A549 treated with CORT108297 at 1 μM for 4 hours (cell line): ENCODE results near the gene AP3D1. TPM values are rescaled to one million over a fixed set of nuclear protein-coding genes. Genes with fewer than 3 reads are reported as not detected.

Source experiments
- total RNA-seq: library from RNA; stranded (reverse); fragments of 200-300 nt; extraction: Qiagen RNA extraction; gene quantifications from 5 replicates; pipeline ENCODE4 v1.2.3, GENCODE V29; 2022

The AP3D1 gene
- total RNA-seq, result 68.0 to 83.8 TPM (median 81.2 TPM) in 5 replicates

DNA sequence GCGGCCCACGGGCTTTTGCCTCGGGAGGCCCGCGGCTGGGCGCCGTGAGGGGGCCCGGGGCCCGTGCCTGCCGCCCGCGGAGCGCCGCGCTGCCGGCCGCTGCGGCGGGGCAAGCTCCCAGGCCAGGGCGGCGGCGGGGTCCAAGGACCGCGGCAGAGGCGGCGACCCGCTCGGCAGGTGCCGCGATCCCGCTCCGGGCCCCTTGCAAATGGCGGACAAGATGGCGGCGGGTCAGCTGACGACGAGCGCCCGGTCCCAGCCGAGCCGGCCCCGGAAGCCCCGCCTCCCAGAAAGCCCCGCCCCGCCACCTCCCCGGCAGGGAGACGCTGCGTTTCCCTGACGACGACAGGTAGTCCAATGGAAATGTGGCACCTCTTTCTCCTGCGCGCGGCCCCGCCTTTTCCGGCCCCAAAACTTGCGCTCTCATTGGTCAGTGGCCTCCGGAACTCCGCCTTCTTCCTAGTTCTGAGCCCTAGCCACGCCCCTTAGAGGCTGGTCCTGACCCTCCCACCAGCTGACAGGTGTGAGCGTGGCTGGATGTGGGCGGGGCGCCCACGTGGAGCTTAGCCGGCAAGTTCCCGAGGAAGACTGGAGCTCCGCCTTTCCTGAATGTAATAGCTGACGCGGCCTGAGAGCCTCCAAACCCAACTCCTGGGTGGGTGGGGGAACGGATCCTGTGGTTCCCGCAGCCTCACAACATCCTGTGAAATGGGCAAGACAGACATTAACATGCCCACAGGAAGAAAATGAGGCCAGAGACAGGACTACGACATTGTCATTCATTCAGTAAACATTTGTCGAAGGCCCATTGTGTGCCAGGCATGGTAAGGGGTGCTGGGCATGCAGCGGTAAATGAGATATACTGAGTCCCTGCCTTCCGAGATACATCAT is at the start of gene AP3D1:
Gene AP3D1 (minus strand): TSS at position 228 of the 891 bp plus-strand sequence. CDS start 232 bp downstream, outside the sequence.

GRCh38 chr19:2096480-2097202 is 54.7 kb downstream of the AP3D1 start, which contains the start of gene IZUMO4:
Gene IZUMO4 (plus strand): TSS chr19:2096915. CDS start chr19:2096946, 31 bp downstream.

DNA sequence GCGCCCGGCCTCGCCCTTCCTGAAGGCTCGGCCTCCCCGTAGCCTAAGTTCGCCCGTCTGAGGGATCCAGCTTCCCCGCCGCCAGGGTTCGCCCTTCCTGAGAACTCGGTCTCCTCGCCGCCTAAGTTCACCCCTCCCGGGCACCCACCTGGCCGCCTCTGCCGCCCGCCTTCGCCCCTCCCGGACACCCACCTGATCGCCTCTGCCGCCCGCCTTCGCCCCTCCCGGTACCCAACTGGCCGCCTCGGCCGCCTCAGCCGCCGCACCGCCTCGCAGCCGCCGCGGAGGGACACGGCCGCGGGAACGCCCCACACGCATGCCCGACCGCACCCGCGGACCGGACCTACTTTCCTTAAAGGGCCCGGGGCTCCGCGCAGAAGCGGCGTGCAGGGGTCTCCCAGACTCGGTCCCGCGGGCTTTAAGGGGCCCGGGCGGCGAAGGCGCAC is 55.3 kb downstream of the AP3D1 start, which contains the start of gene MOB3A:
Gene MOB3A (minus strand): TSS at position 293 of the 446 bp plus-strand sequence. CDS start 17,766 bp downstream, outside the sequence.

DNA sequence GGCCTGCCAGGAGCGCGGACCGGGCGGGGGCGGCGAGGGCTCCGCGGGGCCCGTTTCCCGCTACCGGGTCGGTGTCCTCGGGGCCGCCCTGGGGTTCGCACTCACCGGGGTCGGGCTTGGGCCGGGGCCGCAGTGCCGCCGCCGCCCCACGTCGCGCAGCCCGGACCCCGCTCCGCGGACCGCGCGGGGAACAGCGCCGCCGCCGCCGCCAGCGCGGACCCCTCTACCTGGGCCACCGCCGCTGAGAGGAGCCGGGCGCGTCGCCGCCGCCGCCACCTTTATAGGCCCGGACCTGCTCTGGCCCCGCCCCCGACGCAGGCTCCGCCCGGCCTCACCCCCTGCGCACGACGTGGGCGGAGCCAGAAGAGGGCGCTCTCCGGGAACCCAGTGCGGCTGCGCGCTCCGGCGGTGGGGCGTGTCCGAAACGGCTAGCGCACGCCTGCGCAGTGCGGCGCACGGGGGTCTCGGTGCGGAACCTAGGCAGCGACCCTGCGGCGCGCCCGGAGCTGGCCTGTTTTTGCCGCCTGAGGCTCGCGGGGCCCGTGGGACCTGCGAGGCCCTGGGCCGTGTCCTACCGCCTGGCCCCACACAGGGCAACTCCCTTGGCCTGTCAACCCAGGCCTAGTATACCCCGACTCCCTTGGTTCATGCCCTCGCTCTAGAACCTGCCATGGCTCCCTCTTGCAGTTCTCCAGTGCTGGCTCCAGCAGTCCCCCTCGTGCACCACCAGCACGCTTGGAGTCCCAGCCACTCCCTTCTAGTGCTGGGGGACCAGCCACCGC is 100.2 kb downstream of the AP3D1 start, which contains the start of gene MKNK2:
Gene MKNK2 (minus strand): TSS at position 254 of the 782 bp plus-strand sequence. CDS start 393 bp downstream, outside the sequence.

Other genes with a start within 250 kb of the AP3D1 start
- 3.0 to 7.5 TPM (median 6.2 TPM) in 5 replicates for gene ADAT3, start 246.2 kb downstream of the AP3D1 start, total RNA-seq
- 49.4 to 72.7 TPM (median 50.7 TPM) in 5 replicates for gene SCAMP4, start 246.2 kb downstream of the AP3D1 start, total RNA-seq
- 33.9 to 53.7 TPM (median 52.8 TPM) in 5 replicates for gene CSNK1G2, start 210.4 kb downstream of the AP3D1 start, total RNA-seq
- 31.2 to 47.9 TPM (median 44.4 TPM) in 5 replicates for gene BTBD2, start 135.9 kb downstream of the AP3D1 start, total RNA-seq
- 39.5 to 67.8 TPM (median 62.7 TPM) in 5 replicates for gene MKNK2, start 100.3 kb downstream of the AP3D1 start, total RNA-seq
- gene MOB3A, start 55.2 kb downstream of the AP3D1 start, total RNA-seq, result 10.1 to 12.6 TPM (median 11.4 TPM) in 5 replicates
- gene IZUMO4, start 54.7 kb downstream of the AP3D1 start, total RNA-seq, result 0.40 to 0.66 TPM (median 0.50 TPM) in 5 replicates
- 10.4 to 18.6 TPM (median 17.5 TPM) in 5 replicates for gene DOT1L, start 12.4 kb upstream of the AP3D1 start, total RNA-seq
- gene PLEKHJ1, start 84.8 kb upstream of the AP3D1 start, total RNA-seq, result 39.0 to 63.0 TPM (median 60.0 TPM) in 5 replicates
- gene SF3A2, start 85.3 kb upstream of the AP3D1 start, total RNA-seq, result 66.8 to 75.9 TPM (median 71.0 TPM) in 5 replicates
- 8.6 to 21.2 TPM (median 19.8 TPM) in 5 replicates for gene AMH, start 97.8 kb upstream of the AP3D1 start, total RNA-seq
- 0.41 to 0.78 TPM (median 0.51 TPM) in 5 replicates for gene JSRP1, start 104.9 kb upstream of the AP3D1 start, total RNA-seq
- not detected in 5 replicates for gene PEAK3, start 130.6 kb upstream of the AP3D1 start, total RNA-seq
- not detected in 5 replicates for gene LINGO3, start 156.6 kb upstream of the AP3D1 start, total RNA-seq
- gene LSM7, start 177.0 kb upstream of the AP3D1 start, total RNA-seq, result 144 to 170 TPM (median 155 TPM) in 5 replicates
- gene SPPL2B, start 177.1 kb upstream of the AP3D1 start, total RNA-seq, result 13.0 to 29.5 TPM (median 25.1 TPM) in 5 replicates
- 0.03 to 0.19 TPM (median 0.08 TPM) in 3 of 5 replicates, not detected in the others for gene TMPRSS9, start 208.7 kb upstream of the AP3D1 start, total RNA-seq